ENCODE data around the gene LRP8. TPM values are rescaled to one million over a fixed set of nuclear protein-coding genes. Genes with fewer than 3 reads are reported as not detected.
"Not testable (repeated sequence)": the region's sequence is repeated elsewhere in the genome, so short reads cannot be mapped to it uniquely, and the experiment has no call there.

The LRP8 gene
- total RNA-seq, 4 donors from 2014 or later = 4.5 to 33.8 (median 5.0) TPM

- TF ChIP-seq CTCF (IDR thresholded peaks at IDR 0.05) = no peak
- peaks cover 0 to 96% (median 3%) of the 10 kb centered on the region in 3 donors for H3K36me3 ChIP-seq
These were observed 117.5 kb downstream of the LRP8 start for GRCh38 chr1:53210352-53210751.

DNA sequence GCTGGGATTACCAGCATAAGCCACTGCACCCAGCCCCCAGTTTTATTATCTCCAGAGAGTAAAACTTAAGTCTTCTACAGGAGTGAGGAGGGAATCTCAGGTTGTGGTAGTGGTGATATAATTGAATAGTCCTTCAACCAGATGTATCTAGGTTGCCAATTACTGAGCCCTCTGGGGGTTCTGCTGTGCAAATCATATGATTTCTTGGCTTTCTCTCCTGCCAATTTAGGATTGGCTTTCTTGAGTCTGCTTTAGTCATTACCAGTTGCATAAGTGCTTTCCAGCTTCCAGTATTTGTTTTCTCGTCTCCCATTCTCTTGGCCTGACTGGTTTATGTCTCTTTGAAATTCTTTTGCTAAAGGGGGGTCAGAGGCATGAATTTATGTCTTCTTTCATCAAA, 120.1 kb downstream of the LRP8 start:
- Histone ChIP-seq H3K4me1 (no peaks in the 10 kb centered on the region), H3K36me3 (peaks cover 0 to 96% (median 3%) of the 10 kb centered on the region in 3 donors), H3K9me3 (peaks cover 0 to 18% (median 1%) of the 10 kb centered on the region in 4 donors), H3K4me3 (no peak overlapping the region), H3K27ac (no peak overlapping the region), H3K27me3 (no peaks in the 10 kb centered on the region)
- TF ChIP-seq POLR2A (IDR thresholded peaks at IDR 0.05) (no peak), CTCF (IDR thresholded peaks at IDR 0.05) (no peak)
- DNase-seq = no peak

More at GRCh38 chr1:53210352-53210751, 117.5 kb downstream of the LRP8 start:
- H3K4me1 ChIP-seq = no peaks in the 10 kb centered on the region
- H3K27ac ChIP-seq = no peak overlapping the region
- peaks cover 0 to 17% (median 1%) of the 10 kb centered on the region in 4 donors for H3K9me3 ChIP-seq
- no peak overlapping the region for H3K4me3 ChIP-seq
- no peaks in the 10 kb centered on the region for H3K27me3 ChIP-seq
- DNase-seq = no peak

- H3K4me1 ChIP-seq = no peaks in the 10 kb centered on the region
- no peak for TF ChIP-seq POLR2A (IDR thresholded peaks at IDR 0.05)
- no peak for TF ChIP-seq CTCF (IDR thresholded peaks at IDR 0.05)
- H3K27ac ChIP-seq = no peak overlapping the region
- H3K4me3 ChIP-seq = no peak overlapping the region
- no peaks in the 10 kb centered on the region for H3K27me3 ChIP-seq
- DNase-seq = no peak
- H3K9me3 ChIP-seq = peaks cover 0 to 18% (median 1%) of the 10 kb centered on the region in 4 donors
- peaks cover 0 to 96% (median 3%) of the 10 kb centered on the region in 3 donors for H3K36me3 ChIP-seq
These were observed 121.0 kb downstream of the LRP8 start for GRCh38 chr1:53206735-53207379.

DNA sequence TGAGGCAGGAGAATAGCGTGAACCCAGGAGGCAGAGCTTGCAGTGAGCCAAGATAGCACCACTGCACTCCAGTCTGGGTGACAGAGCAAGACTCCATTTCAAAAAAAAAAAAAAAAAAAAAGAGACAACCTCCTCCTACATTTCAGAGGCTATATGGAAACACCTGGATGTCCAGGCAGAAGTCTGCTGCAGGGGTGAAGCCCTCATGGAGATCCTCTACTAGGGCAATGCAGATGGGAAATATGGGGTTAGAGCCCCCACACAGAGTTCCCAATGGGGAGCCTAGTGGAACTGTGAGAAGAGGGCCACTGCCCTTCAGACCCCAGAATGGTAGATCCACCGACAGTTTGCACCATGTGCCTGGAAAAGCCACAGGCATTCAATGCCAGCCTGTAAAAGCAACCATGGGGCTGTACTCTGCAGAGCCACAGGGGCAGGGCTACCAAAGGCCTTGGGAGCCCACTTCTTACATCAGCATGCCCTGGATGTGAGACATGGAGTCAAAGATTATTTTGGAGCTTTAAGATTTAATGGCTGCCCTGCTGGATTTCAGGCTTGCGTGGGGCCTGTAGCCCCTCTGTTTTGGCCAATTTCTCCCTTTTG, 121.7 kb downstream of the LRP8 start:
- H3K4me1 ChIP-seq, DNase-seq, H3K27ac ChIP-seq, H3K4me3 ChIP-seq, H3K27me3 ChIP-seq: not testable (repeated sequence)
- H3K36me3 ChIP-seq = peaks cover 0 to 96% (median 3%) of the 10 kb centered on the region in 3 donors
- H3K9me3 ChIP-seq = peaks cover 0 to 18% (median 1%) of the 10 kb centered on the region in 4 donors

- H3K4me3 ChIP-seq, H3K4me1 ChIP-seq, H3K27ac ChIP-seq, H3K27me3 ChIP-seq, DNase-seq: not testable (repeated sequence)
- H3K36me3 ChIP-seq = peaks cover 0 to 96% (median 3%) of the 10 kb centered on the region in 3 donors
- H3K9me3 ChIP-seq = peaks cover 0 to 18% (median 1%) of the 10 kb centered on the region in 4 donors
These were observed 122.4 kb downstream of the LRP8 start for GRCh38 chr1:53205496-53205895.

DNA sequence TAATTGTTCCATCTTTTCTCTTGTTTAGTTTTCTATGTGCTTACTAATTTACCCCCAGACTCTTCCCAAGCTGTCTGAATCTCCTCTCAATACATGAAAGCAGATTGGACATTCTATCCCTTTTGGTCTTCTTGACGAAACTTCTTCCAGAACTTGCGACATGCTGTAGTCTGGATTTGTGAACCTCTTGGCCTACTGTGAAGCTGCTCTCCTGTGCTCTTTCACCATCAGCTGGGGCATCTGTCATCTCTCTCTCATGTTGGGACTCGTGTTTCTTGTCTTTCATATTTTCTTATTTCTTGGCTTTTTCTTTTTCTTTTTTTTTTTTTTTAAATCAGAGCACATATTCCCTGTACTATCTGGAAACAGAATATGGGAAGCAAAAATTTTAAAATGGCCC, 124.4 kb downstream of the LRP8 start:
- no peak overlapping the region for H3K27ac ChIP-seq
- H3K9me3 ChIP-seq = peaks cover 0 to 18% (median 1%) of the 10 kb centered on the region in 4 donors
- no peak for DNase-seq
- H3K4me1 ChIP-seq = peaks cover 0 to 2% (median 0%) of the 10 kb centered on the region in 4 donors
- H3K27me3 ChIP-seq = no peaks in the 10 kb centered on the region
- H3K4me3 ChIP-seq = no peak overlapping the region
- H3K36me3 ChIP-seq = peaks cover 0 to 76% (median 3%) of the 10 kb centered on the region in 3 donors
- TF ChIP-seq CTCF (IDR thresholded peaks at IDR 0.05) = no peak
